A549 treated with Hydrocortisone at 1 μM for 4 hours (cell line): ENCODE measurements around the gene DGKB. TPM values are rescaled to one million over a fixed set of nuclear protein-coding genes. Genes with fewer than 3 reads are reported as not detected.

ENCODE experiments used
- total RNA-seq: library from RNA; stranded (reverse); fragments of 200-300 nt; extraction: Qiagen RNA extraction; gene quantifications from 5 replicates; pipeline ENCODE4 v1.2.3, GENCODE V29; 2022

DGKB gene
- not detected in 5 replicates for total RNA-seq

GRCh38 chr7:14902589-14903067 lies at the start of gene DGKB:
Gene DGKB, minus strand, starts transcription at chr7:14902751.

